ENCODE results near the gene MATK. TPM values are rescaled to one million over a fixed set of nuclear protein-coding genes. Genes with fewer than 3 reads are reported as not detected.

Gene MATK
- total RNA-seq, 1 experiment from 2014 or later, result not detected

GRCh38 chr19:3821857-3822364 lies 35.7 kb upstream of the MATK start:
- Mint-ChIP-seq H3K27ac (ENCODE audit: unreplicated experiment) (no peak overlapping the region), H3K4me3 (ENCODE audit: low read depth, unreplicated experiment) (no peak overlapping the region)
- intact Hi-C loops (cut with micrococcal nuclease; ENCODE audit: unreplicated experiment), result no loop called here

DNA sequence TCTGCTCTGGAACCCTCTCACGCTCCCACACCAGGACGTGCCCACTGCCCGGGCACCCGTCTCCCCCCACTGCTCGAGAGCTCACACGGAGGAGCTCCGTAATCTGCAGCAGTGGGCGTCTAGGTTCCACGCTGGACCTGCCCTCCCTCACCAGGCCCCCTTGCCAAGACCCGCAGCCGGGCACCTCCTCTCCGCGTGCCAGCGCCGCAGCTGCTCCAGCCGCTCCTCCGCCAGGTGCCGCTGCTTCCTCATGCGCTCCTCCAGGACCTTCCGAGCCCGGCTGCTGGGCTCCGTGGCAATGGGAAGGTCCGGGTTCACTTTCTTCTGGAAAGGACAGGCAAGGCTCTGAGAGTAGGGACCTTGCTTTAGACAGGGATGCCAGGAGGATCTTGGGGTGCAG lies 35.0 kb upstream of the MATK start:
- Mint-ChIP-seq H3K36me3 (ENCODE audit: insufficient read depth, unreplicated experiment) (no peaks in the 10 kb centered on the region), H3K27me3 (ENCODE audit: unreplicated experiment) (peaks cover 36% of the 10 kb centered on the region), H3K4me3 (ENCODE audit: low read depth, unreplicated experiment) (no peak overlapping the region), H3K4me1 (ENCODE audit: low read depth, unreplicated experiment) (no peaks in the 10 kb centered on the region), H3K9me3 (ENCODE audit: low read depth, unreplicated experiment) (no peaks in the 10 kb centered on the region), H3K27ac (ENCODE audit: unreplicated experiment) (no peak overlapping the region)
- intact Hi-C loops (cut with micrococcal nuclease; ENCODE audit: unreplicated experiment), result no loop called here
- CTCF ChIA-PET, result interaction anchor here (1.2 kb wide), 1 partner anchor 31 kb away, joined by 3 read pairs; no protein-coding TSS in a partner anchor
- BruUV-seq (replicated peaks), result no TSS peak
- no peak for DNase-seq
- TF ChIP-seq, protein P1, sequence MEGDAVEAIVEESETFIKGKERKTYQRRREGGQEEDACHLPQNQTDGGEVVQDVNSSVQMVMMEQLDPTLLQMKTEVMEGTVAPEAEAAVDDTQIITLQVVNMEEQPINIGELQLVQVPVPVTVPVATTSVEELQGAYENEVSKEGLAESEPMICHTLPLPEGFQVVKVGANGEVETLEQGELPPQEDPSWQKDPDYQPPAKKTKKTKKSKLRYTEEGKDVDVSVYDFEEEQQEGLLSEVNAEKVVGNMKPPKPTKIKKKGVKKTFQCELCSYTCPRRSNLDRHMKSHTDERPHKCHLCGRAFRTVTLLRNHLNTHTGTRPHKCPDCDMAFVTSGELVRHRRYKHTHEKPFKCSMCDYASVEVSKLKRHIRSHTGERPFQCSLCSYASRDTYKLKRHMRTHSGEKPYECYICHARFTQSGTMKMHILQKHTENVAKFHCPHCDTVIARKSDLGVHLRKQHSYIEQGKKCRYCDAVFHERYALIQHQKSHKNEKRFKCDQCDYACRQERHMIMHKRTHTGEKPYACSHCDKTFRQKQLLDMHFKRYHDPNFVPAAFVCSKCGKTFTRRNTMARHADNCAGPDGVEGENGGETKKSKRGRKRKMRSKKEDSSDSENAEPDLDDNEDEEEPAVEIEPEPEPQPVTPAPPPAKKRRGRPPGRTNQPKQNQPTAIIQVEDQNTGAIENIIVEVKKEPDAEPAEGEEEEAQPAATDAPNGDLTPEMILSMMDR (IDR thresholded peaks at IDR 0.05; ENCODE audit: unreplicated experiment), result no peak

More at GRCh38 chr19:3821857-3822364, 35.7 kb upstream of the MATK start:
- BruUV-seq (replicated peaks), result no TSS peak
- no peaks in the 10 kb centered on the region for H3K9me3 Mint-ChIP-seq (ENCODE audit: low read depth, unreplicated experiment)
- no peaks in the 10 kb centered on the region for H3K36me3 Mint-ChIP-seq (ENCODE audit: insufficient read depth, unreplicated experiment)
- CTCF ChIA-PET, result interaction anchor here (0.7 to 1.3 kb wide), 4 partner anchors 8 to 60 kb away, joined by 3 to 5 read pairs (median 3); partner anchors contain the start of gene MRPL54
- TF ChIP-seq, protein P1 (IDR thresholded peaks at IDR 0.05; ENCODE audit: unreplicated experiment), result peak; percentile 95
- H3K27me3 Mint-ChIP-seq (ENCODE audit: unreplicated experiment), result peaks cover 38% of the 10 kb centered on the region
- DNase-seq, result peak; percentile 65
- H3K4me1 Mint-ChIP-seq (ENCODE audit: low read depth, unreplicated experiment), result no peaks in the 10 kb centered on the region

DNA sequence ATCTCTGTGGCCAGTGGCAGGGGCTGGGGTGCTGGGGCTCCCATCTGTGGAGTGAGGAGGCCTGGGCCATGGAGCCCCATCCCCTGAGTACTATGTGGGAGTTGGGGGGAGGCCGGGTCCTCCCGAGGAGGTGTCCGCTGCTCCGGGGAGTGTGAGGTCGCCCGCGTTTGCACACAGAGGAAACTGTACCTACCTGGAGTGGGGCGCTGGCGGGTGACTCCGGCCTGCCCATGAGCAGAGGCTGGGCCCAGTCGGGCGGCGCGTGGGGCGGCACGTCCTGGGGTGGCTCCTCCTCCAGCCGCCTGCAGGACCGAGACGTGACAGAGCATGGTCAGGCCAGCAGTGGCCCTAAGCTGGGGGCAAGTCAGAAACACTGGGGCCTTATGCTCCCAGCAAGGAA lies 33.8 kb upstream of the MATK start:
- no peaks in the 10 kb centered on the region for H3K36me3 Mint-ChIP-seq (ENCODE audit: insufficient read depth, unreplicated experiment)
- CTCF ChIA-PET, result no interaction called here
- intact Hi-C loops (cut with micrococcal nuclease; ENCODE audit: unreplicated experiment), result no loop called here
- TF ChIP-seq, protein P1 (IDR thresholded peaks at IDR 0.05; ENCODE audit: unreplicated experiment), result no peak
- DNase-seq, result no peak
- no peak overlapping the region for H3K4me3 Mint-ChIP-seq (ENCODE audit: low read depth, unreplicated experiment)
- no peaks in the 10 kb centered on the region for H3K4me1 Mint-ChIP-seq (ENCODE audit: low read depth, unreplicated experiment)
- peaks cover 25% of the 10 kb centered on the region for H3K27me3 Mint-ChIP-seq (ENCODE audit: unreplicated experiment)
- no TSS peak for BruUV-seq (replicated peaks)
- no peak overlapping the region for H3K27ac Mint-ChIP-seq (ENCODE audit: unreplicated experiment)
- H3K9me3 Mint-ChIP-seq (ENCODE audit: low read depth, unreplicated experiment), result no peaks in the 10 kb centered on the region

GRCh38 chr19:3818918-3819317 lies 32.7 kb upstream of the MATK start:
- no peaks in the 10 kb centered on the region for H3K36me3 Mint-ChIP-seq (ENCODE audit: insufficient read depth, unreplicated experiment)
- no TSS peak for BruUV-seq (replicated peaks)
- DNase-seq, result no peak
- TF ChIP-seq, protein P1 (IDR thresholded peaks at IDR 0.05; ENCODE audit: unreplicated experiment), result no peak
- H3K4me3 Mint-ChIP-seq (ENCODE audit: low read depth, unreplicated experiment), result no peak overlapping the region
- CTCF ChIA-PET, result interaction anchor here (1.0 to 1.2 kb wide), 2 partner anchors 30 to 169 kb away, joined by 3 to 4 read pairs; no protein-coding TSS in a partner anchor
- peaks cover 24% of the 10 kb centered on the region for H3K27me3 Mint-ChIP-seq (ENCODE audit: unreplicated experiment)
- H3K27ac Mint-ChIP-seq (ENCODE audit: unreplicated experiment), result no peak overlapping the region
- no peaks in the 10 kb centered on the region for H3K4me1 Mint-ChIP-seq (ENCODE audit: low read depth, unreplicated experiment)
- intact Hi-C loops (cut with micrococcal nuclease; ENCODE audit: unreplicated experiment), result no loop called here
- H3K9me3 Mint-ChIP-seq (ENCODE audit: low read depth, unreplicated experiment), result no peaks in the 10 kb centered on the region
